T-cell (primary cell): Measurements from ENCODE around the gene ERGIC1. TPM values are rescaled to one million over a fixed set of nuclear protein-coding genes. Genes with fewer than 3 reads are reported as not detected.

Experiments used
- ATAC-seq, 4 experiments: fragments of 200-7000 bp in 3 of 4; fragments of 150-1000 bp in 1 of 4; cut with Tn5 transposase; replicated peaks in 1 of 4; 1 replicate in 3 of 4; 2 replicates in 1 of 4; pipeline ENCODE4 v1.10.0; 2021; ENCODE audit warnings: moderate library complexity in 3 of 4, mild to moderate bottlenecking in 2 of 4, moderate number of reproducible peaks in 1 of 4
- CTCF ChIA-PET, 2 donors: fragments of 300-600 bp; sonication (Branson Sonifier 250); formaldehyde crosslinking; loops; one replicate each; lab custom pipeline; 2022; ENCODE audit warnings: antibody characterized with exemption in 2 of 2; lab: Charles Lee
- POLR2A ChIA-PET, 2 donors: fragments of 300-600 bp; sonication (Branson Sonifier 250); formaldehyde crosslinking; loops; one replicate each; lab custom pipeline; 2022; ENCODE audit warnings: antibody characterized with exemption in 2 of 2; lab: Charles Lee
- DNase-seq, 35 experiments: peaks; one replicate each; pipeline versions ENCODE4 v3.0.0 to v3.0.0-alpha.2; 2013 to 2023
- H3K27ac ChIP-seq: one replicate; pipeline ENCODE4 v1.5.1; 2013; ENCODE audit warnings: low read length
- H3K27me3 ChIP-seq, 2 experiments: replicated peaks in 1 of 2; 1 replicate in 1 of 2; 2 replicates in 1 of 2; pipeline versions ENCODE4 v1.6.1 to v1.7.0; 2013; ENCODE audit warnings: low read length in 1 of 2, mixed read lengths in 1 of 2; ENCODE audit not compliant: control insufficient read depth in 2 of 2, insufficient read depth in 2 of 2; ENCODE audit errors: extremely low read depth in 1 of 2
- H3K36me3 ChIP-seq, 2 donors: 1 replicate in 1 of 2; 2 replicates in 1 of 2; pipeline versions ENCODE4 v1.6.1 to v1.7.0; 2013; ENCODE audit warnings: low read length in 1 of 2; ENCODE audit not compliant: control insufficient read depth in 2 of 2, insufficient read depth in 1 of 2; ENCODE audit errors: extremely low read depth in 1 of 2
- H3K4me1 ChIP-seq, 2 experiments: 1 replicate in 1 of 2; 2 replicates in 1 of 2; pipeline versions ENCODE4 v1.6.1 to v1.7.0; 2013; ENCODE audit warnings: low read length in 2 of 2, mixed read lengths in 1 of 2; ENCODE audit not compliant: insufficient read depth in 2 of 2, control insufficient read depth in 1 of 2; ENCODE audit errors: extremely low read depth in 1 of 2
- H3K4me3 ChIP-seq, 2 donors: 1 replicate in 1 of 2; 2 replicates in 1 of 2; pipeline versions ENCODE4 v1.5.1 to v1.7.0; 2013; ENCODE audit warnings: mild to moderate bottlenecking in 2 of 2, low read length in 1 of 2, moderate library complexity in 1 of 2; ENCODE audit not compliant: control insufficient read depth in 1 of 2; ENCODE audit errors: extremely low read depth in 1 of 2
- H3K9me3 ChIP-seq: 2 replicates; pipeline ENCODE4 v1.7.0; 2013
- H3K27ac Mint-ChIP-seq, 2 donors: one replicate each; pipeline ENCODE4 v1.8.0; 2020 to 2021; ENCODE audit warnings: mild to moderate bottlenecking in 2 of 2, mixed read lengths in 2 of 2
- H3K27me3 Mint-ChIP-seq, 2 donors: one replicate each; pipeline ENCODE4 v1.8.0; 2021 to 2022; ENCODE audit warnings: mixed read lengths in 2 of 2
- H3K36me3 Mint-ChIP-seq: one replicate; pipeline ENCODE4 v1.8.0; 2021; ENCODE audit warnings: mixed read lengths
- H3K4me1 Mint-ChIP-seq, 3 donors: one replicate each; pipeline ENCODE4 v1.8.0; 2020 to 2022; ENCODE audit warnings: mixed read lengths in 3 of 3, mild to moderate bottlenecking in 1 of 3
- H3K4me3 Mint-ChIP-seq, 3 donors: one replicate each; pipeline ENCODE4 v1.8.0; 2020 to 2022; ENCODE audit warnings: mild to moderate bottlenecking in 3 of 3, mixed read lengths in 3 of 3, moderate library complexity in 3 of 3
- H3K9me3 Mint-ChIP-seq, 3 donors: one replicate each; pipeline ENCODE4 v1.8.0; 2020 to 2022; ENCODE audit warnings: mixed read lengths in 3 of 3
- WGBS: methylation state at CpG from one replicate; pipeline ENCODE4 v1.1.5; 2013; ENCODE audit warnings: missing lambda C conversion rate; ENCODE audit not compliant: insufficient coverage; 5-methylcytosine and 5-hydroxymethylcytosine counted together
- total RNA-seq, 35 experiments: library from RNA in 6 of 35; stranded (reverse) in 6 of 35; fragments of 120-200 nt in 1 of 35; gene quantifications; one replicate each; pipeline versions ENCODE4 v1.2.1 to v1.2.4 and lab custom pipeline; 2013 to 2026

The ERGIC1 gene
- total RNA-seq, 5 donors from 2014 or later (not counting 1 experiment from before 2014, with no cell fraction given), result 45.5 to 67.7 (median 46.8) TPM

GRCh38 chr5:172870715-172871461, 36.8 kb downstream of the ERGIC1 start:
- Histone ChIP-seq H3K36me3 (no peaks in the 10 kb centered on the region), H3K27me3 (no peaks in the 10 kb centered on the region), H3K27ac (no peak overlapping the region), H3K9me3 (no peaks in the 10 kb centered on the region), H3K4me1 (peaks cover 0 to 5% of the 10 kb centered on the region in 2 experiments), H3K4me3 (no peak overlapping the region)
- Mint-ChIP-seq H3K4me3 (no peak overlapping the region), H3K27ac (no peak overlapping the region), H3K4me1 (peaks cover 36 to 43% (median 36%) of the 10 kb centered on the region in 3 donors), H3K27me3 (no peaks in the 10 kb centered on the region), H3K9me3 (no peaks in the 10 kb centered on the region), H3K36me3 (no peaks in the 10 kb centered on the region)
- 89% methylated on average over 16 of the region's 20 CpGs for WGBS
- CTCF ChIA-PET, result no interaction called here
- DNase-seq, result no peak
- ATAC-seq, result no peak
- POLR2A ChIA-PET, result interaction anchor here in 1 of 2 donors (0.5 kb wide), 1 partner anchor 63 kb away, joined by 5 read pairs; no protein-coding TSS in a partner anchor

GRCh38 chr5:172871536-172871935, 37.5 kb downstream of the ERGIC1 start:
- no peak overlapping the region for H3K27ac ChIP-seq
- peaks cover 0 to 5% of the 10 kb centered on the region in 2 experiments for H3K4me1 ChIP-seq
- DNase-seq (no peak), ATAC-seq (no peak)
- Mint-ChIP-seq H3K9me3 (no peaks in the 10 kb centered on the region), H3K4me1 (peaks cover 36 to 43% (median 37%) of the 10 kb centered on the region in 3 donors), H3K27me3 (no peaks in the 10 kb centered on the region), H3K36me3 (no peaks in the 10 kb centered on the region), H3K27ac (no peak overlapping the region), H3K4me3 (no peak overlapping the region)
- no peaks in the 10 kb centered on the region for H3K27me3 ChIP-seq
- ChIA-PET CTCF (no interaction called here), POLR2A (interaction anchor here in 1 of 2 donors (0.7 kb wide), 1 partner anchor 42 kb away, joined by 3 read pairs; no protein-coding TSS in a partner anchor)
- no peaks in the 10 kb centered on the region for H3K36me3 ChIP-seq
- no peak overlapping the region for H3K4me3 ChIP-seq
- no peaks in the 10 kb centered on the region for H3K9me3 ChIP-seq
- WGBS, result 80% methylated on average over 2 of the region's 3 CpGs

GRCh38 chr5:172871982-172872381, 37.9 kb downstream of the ERGIC1 start:
- 69% methylated on average over 4 of the region's 5 CpGs for WGBS
- DNase-seq (no peak), ATAC-seq (no peak)
- peaks cover 0 to 5% of the 10 kb centered on the region in 2 experiments for H3K4me1 ChIP-seq
- CTCF ChIA-PET, result no interaction called here
- H3K27ac ChIP-seq, result no peak overlapping the region
- H3K36me3 Mint-ChIP-seq, result no peaks in the 10 kb centered on the region
- H3K9me3 Mint-ChIP-seq, result no peaks in the 10 kb centered on the region
- H3K4me3 Mint-ChIP-seq, result no peak overlapping the region
- no peak overlapping the region for H3K4me3 ChIP-seq
- H3K27ac Mint-ChIP-seq, result no peak overlapping the region
- H3K9me3 ChIP-seq, result no peaks in the 10 kb centered on the region
- H3K36me3 ChIP-seq, result no peaks in the 10 kb centered on the region
- H3K27me3 ChIP-seq, result no peaks in the 10 kb centered on the region
- POLR2A ChIA-PET, result interaction anchor here in 1 of 2 donors (0.7 kb wide), 1 partner anchor 42 kb away, joined by 3 read pairs; no protein-coding TSS in a partner anchor
- peaks cover 35 to 41% (median 36%) of the 10 kb centered on the region in 3 donors for H3K4me1 Mint-ChIP-seq
- no peaks in the 10 kb centered on the region for H3K27me3 Mint-ChIP-seq

GRCh38 chr5:172872997-172873491, 39.0 kb downstream of the ERGIC1 start:
- DNase-seq, result no peak
- peaks cover 7% of the 10 kb centered on the region for H3K36me3 Mint-ChIP-seq
- H3K4me1 Mint-ChIP-seq, result peaks cover 29 to 36% (median 36%) of the 10 kb centered on the region in 3 donors
- H3K4me1 ChIP-seq, result peaks cover 0 to 5% of the 10 kb centered on the region in 2 experiments
- H3K4me3 Mint-ChIP-seq, result no peak overlapping the region
- H3K27me3 Mint-ChIP-seq, result no peaks in the 10 kb centered on the region
- WGBS, result 78% methylated on average over 11 of the region's 13 CpGs
- no peaks in the 10 kb centered on the region for H3K27me3 ChIP-seq
- H3K36me3 ChIP-seq, result no peaks in the 10 kb centered on the region
- CTCF ChIA-PET, result no interaction called here
- no peak for ATAC-seq
- no peak overlapping the region for H3K27ac ChIP-seq
- POLR2A ChIA-PET, result no interaction called here
- H3K9me3 ChIP-seq, result no peaks in the 10 kb centered on the region
- H3K4me3 ChIP-seq, result no peak overlapping the region
- H3K9me3 Mint-ChIP-seq, result no peaks in the 10 kb centered on the region
- no peak overlapping the region for H3K27ac Mint-ChIP-seq

GRCh38 chr5:172873513-172873912, 39.5 kb downstream of the ERGIC1 start:
- H3K27ac ChIP-seq, result no peak overlapping the region
- H3K27ac Mint-ChIP-seq, result no peak overlapping the region
- H3K4me3 ChIP-seq, result no peak overlapping the region
- H3K9me3 Mint-ChIP-seq, result no peaks in the 10 kb centered on the region
- ATAC-seq, result no peak
- H3K4me1 ChIP-seq, result peaks cover 0 to 5% of the 10 kb centered on the region in 2 experiments
- H3K4me1 Mint-ChIP-seq, result peaks cover 24 to 32% (median 31%) of the 10 kb centered on the region in 3 donors
- no CpG with 5 or more reads among the region's 3 CpGs for WGBS
- no peak overlapping the region for H3K4me3 Mint-ChIP-seq
- H3K36me3 ChIP-seq, result no peaks in the 10 kb centered on the region
- H3K36me3 Mint-ChIP-seq, result peaks cover 7% of the 10 kb centered on the region
- H3K9me3 ChIP-seq, result no peaks in the 10 kb centered on the region
- ChIA-PET CTCF (no interaction called here), POLR2A (no interaction called here)
- H3K27me3 Mint-ChIP-seq, result no peaks in the 10 kb centered on the region
- DNase-seq, result no peak
- no peaks in the 10 kb centered on the region for H3K27me3 ChIP-seq

GRCh38 chr5:172874647-172875504, 40.8 kb downstream of the ERGIC1 start:
- ChIA-PET POLR2A (interaction anchor here in 1 of 2 donors (0.6 kb wide), 1 partner anchor 1487 kb away, joined by 7 read pairs; no protein-coding TSS in a partner anchor), CTCF (interaction anchor here in 1 of 2 donors (0.6 to 0.7 kb wide), 2 partner anchors 95 to 110 kb away, joined by 5 to 12 read pairs; no protein-coding TSS in a partner anchor)
- Histone ChIP-seq H3K36me3 (peaks cover 0 to 2% of the 10 kb centered on the region in 2 donors), H3K9me3 (no peaks in the 10 kb centered on the region), H3K4me3 (no peak overlapping the region), H3K27me3 (no peaks in the 10 kb centered on the region), H3K4me1 (no peaks in the 10 kb centered on the region), H3K27ac (no peak overlapping the region)
- no peaks in the 10 kb centered on the region for H3K27me3 Mint-ChIP-seq
- 100% methylated on average over 2 of the region's 8 CpGs for WGBS
- peaks cover 7% of the 10 kb centered on the region for H3K36me3 Mint-ChIP-seq
- ATAC-seq (no peak), DNase-seq (no peak)
- no peak overlapping the region for H3K4me3 Mint-ChIP-seq
- peaks cover 17 to 30% (median 23%) of the 10 kb centered on the region in 3 donors for H3K4me1 Mint-ChIP-seq
- H3K27ac Mint-ChIP-seq, result no peak overlapping the region
- no peaks in the 10 kb centered on the region for H3K9me3 Mint-ChIP-seq
